Right lobe of liver (tissue), 4 donors: ENCODE data around the gene HSPG2.

Experiments used
- POLR2A ChIP-seq: fragments of 450-650 bp; IDR thresholded peaks from one replicate; pipeline ENCODE4 v1.6.1; 2017; ENCODE audit warnings: antibody characterized with exemption, mild to moderate bottlenecking
- TF ChIP-seq, protein P1 (sequence below), 4 donors: fragments of 200-600 bp in 3 of 4; fragments of 450-650 bp in 1 of 4; IDR thresholded peaks; one replicate each; pipeline versions ENCODE4 v1.5.1 to v1.8.0; 2016 to 2022; ENCODE audit warnings: antibody characterized with exemption in 4 of 4, mild to moderate bottlenecking in 2 of 4
- donor health status: DM: no; HTN: no; CAD: no.
- donor health status: DM: no; HTN: no; CAD: no.
- donor health status: DM: no; HTN: yes; CAD: no.

DNA sequence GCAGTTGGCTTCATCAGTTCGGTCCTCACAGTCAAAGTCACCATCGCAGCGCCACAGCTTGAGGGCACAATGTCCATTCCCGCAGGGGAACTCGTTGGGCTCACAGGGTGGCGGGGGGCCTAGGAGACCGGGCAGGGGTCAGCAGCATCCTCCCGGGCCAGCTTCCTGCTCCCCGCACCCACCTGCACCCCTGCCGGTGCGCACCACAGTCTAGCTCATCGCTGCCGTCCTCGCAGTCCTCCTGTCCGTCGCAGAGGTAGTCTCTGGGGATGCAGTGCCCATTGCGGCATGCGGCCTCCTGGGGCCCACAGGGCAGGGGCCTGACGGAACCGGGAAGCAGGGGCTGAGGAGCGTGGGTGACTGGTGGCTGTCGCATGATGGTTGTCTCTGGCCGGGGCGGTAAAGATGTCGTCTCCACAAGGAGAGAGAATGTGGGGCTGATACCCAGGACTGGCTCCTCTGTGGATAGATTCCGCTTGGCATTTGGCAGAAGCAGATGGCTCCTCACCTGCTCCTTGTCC, 49.8 kb downstream of the HSPG2 start:
- TF ChIP-seq, protein P1, sequence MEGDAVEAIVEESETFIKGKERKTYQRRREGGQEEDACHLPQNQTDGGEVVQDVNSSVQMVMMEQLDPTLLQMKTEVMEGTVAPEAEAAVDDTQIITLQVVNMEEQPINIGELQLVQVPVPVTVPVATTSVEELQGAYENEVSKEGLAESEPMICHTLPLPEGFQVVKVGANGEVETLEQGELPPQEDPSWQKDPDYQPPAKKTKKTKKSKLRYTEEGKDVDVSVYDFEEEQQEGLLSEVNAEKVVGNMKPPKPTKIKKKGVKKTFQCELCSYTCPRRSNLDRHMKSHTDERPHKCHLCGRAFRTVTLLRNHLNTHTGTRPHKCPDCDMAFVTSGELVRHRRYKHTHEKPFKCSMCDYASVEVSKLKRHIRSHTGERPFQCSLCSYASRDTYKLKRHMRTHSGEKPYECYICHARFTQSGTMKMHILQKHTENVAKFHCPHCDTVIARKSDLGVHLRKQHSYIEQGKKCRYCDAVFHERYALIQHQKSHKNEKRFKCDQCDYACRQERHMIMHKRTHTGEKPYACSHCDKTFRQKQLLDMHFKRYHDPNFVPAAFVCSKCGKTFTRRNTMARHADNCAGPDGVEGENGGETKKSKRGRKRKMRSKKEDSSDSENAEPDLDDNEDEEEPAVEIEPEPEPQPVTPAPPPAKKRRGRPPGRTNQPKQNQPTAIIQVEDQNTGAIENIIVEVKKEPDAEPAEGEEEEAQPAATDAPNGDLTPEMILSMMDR (IDR thresholded peaks at IDR 0.05) = no peak
- no peak for TF ChIP-seq POLR2A
